Measurements from ENCODE around the gene ITK. TPM values are rescaled to one million over a fixed set of nuclear protein-coding genes. Genes with fewer than 3 reads are reported as not detected.

The ITK gene
- total RNA-seq, 1 donor from 2014 or later: under 0.01 TPM

DNA sequence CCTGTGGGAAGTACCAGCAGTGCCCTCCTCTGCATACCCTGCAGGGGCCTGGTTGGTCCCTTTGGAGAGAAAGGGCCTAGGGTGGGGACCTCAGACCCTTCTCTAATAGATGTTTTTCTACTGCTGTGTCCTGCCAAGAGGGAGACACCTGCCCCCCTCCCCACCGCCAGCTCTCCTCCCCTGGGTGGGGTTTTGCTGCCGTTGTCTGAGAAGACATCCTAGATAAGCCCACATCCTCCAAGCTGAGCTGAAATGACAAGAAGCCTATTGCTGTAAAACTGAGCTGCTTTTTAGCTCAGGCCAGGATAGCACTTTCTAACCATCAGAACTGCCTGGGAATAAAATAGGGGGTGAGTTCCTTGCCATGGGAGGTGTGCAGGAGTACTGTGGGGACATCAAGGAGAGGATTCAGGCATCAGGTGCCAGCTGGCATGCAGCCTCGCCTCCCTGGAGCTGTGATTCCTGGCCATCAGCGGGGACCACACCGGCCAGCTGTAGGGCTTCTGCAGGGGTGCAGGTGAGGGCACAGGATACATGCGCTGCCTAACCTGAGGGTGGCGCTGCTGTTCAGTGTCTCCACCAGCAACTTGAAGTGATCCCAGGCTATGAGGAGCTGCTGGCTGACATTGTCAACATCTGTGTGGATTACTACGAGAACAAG lies 123.2 kb downstream of the ITK start:
- Histone ChIP-seq H3K9me3 (ENCODE audit: control insufficient read depth in 3 of 3, low read length in 3 of 3) (no peaks in the 10 kb centered on the region), H3K27me3 (ENCODE audit: control insufficient read depth in 3 of 3, insufficient read depth in 3 of 3, low read length in 3 of 3) (no peaks in the 10 kb centered on the region), H3K4me1 (ENCODE audit: control insufficient read depth in 3 of 3, insufficient read depth in 3 of 3, low read length in 3 of 3) (peaks cover 0 to 17% (median 0%) of the 10 kb centered on the region in 3 donors), H3K27ac (ENCODE audit: low read depth, low read length) (no peak overlapping the region), H3K36me3 (ENCODE audit: control insufficient read depth in 3 of 3, insufficient read depth in 3 of 3, low read length in 3 of 3) (no peaks in the 10 kb centered on the region), H3K4me3 (ENCODE audit: low read length in 3 of 3) (no peak overlapping the region), H3K9ac (ENCODE audit: low read depth in 1 of 3, low read length in 3 of 3) (no peak overlapping the region)

Other genes starting within 250 kb of the ITK start
- gene TIMD4, start 217.6 kb upstream of the ITK start, total RNA-seq: 3.1 TPM
- gene HAVCR1, start 121.7 kb upstream of the ITK start, total RNA-seq: 0.52 TPM
- 6.3 TPM for gene HAVCR2, start 71.8 kb upstream of the ITK start, total RNA-seq
- gene MED7, start 38.0 kb upstream of the ITK start, total RNA-seq: 11.5 TPM
- gene GARIN3, start 14.6 kb upstream of the ITK start, total RNA-seq: not detected
- 7.8 TPM for gene CYFIP2, start 85.3 kb downstream of the ITK start, total RNA-seq

Measured in skeletal muscle tissue (tissue), 4 donors.